IMR-90 (cell line): ENCODE data around the gene NPHP4. TPM values are rescaled to one million over a fixed set of nuclear protein-coding genes. Genes with fewer than 3 reads are reported as not detected.

ENCODE experiments used
- ATAC-seq: fragments of 200-7000 bp; cut with Tn5 transposase; 2 replicates; pipeline ENCODE4 v1.9.1; 2020; ENCODE audit warnings: low read depth, mild to moderate bottlenecking, moderate library complexity
- BruUV-seq: library from RNA; stranded (reverse); fragments of 400-500 nt; replicated peaks from 2 replicates; lab custom pipeline; 2021; lab: Mats Ljungman, UMichigan
- CTCF ChIA-PET: fragments of 300-600 bp; formaldehyde crosslinking; extraction: SDS; loops from one replicate; lab custom pipeline; 2021; ENCODE audit warnings: antibody characterized with exemption; lab: Yijun Ruan, JAX
- POLR2A ChIA-PET: fragments of 300-600 bp; sonication (Branson Sonifier 250); formaldehyde crosslinking; loops from one replicate; lab custom pipeline; 2022; ENCODE audit warnings: antibody characterized with exemption; ENCODE audit not compliant: unreplicated experiment; lab: Charles Lee
- DNase-seq: peaks from one replicate; pipeline ENCODE4 v3.0.0; 2013
- H2AFZ ChIP-seq: replicated peaks from 2 replicates; pipeline ENCODE3; 2013; ENCODE audit warnings: low read length, mild to moderate bottlenecking; ENCODE audit not compliant: poor library complexity
- H2AK5ac ChIP-seq: 2 replicates; pipeline ENCODE4 v1.6.1; 2013; ENCODE audit warnings: low read depth, low read length, inconsistent platforms
- H2AK9ac ChIP-seq: replicated peaks from 2 replicates; pipeline ENCODE3; 2013; ENCODE audit warnings: mild to moderate bottlenecking, low read depth, low read length, moderate library complexity; ENCODE audit not compliant: poor library complexity
- H2BK120ac ChIP-seq: 2 replicates; pipeline ENCODE4 v1.6.1; 2013; ENCODE audit warnings: low read depth, low read length, inconsistent platforms
- H2BK15ac ChIP-seq: 3 replicates; pipeline ENCODE4 v1.6.1; 2013; ENCODE audit warnings: low read depth, low read length, inconsistent platforms
- H2BK20ac ChIP-seq: 2 replicates; pipeline ENCODE4 v1.6.1; 2013; ENCODE audit warnings: low read depth, mild to moderate bottlenecking, inconsistent platforms, low read length, moderate library complexity
- H2BK5ac ChIP-seq: 2 replicates; pipeline ENCODE4 v1.6.1; 2013; ENCODE audit warnings: mild to moderate bottlenecking, low read depth, low read length, inconsistent platforms; ENCODE audit not compliant: poor library complexity, severe bottlenecking
- H3K14ac ChIP-seq: replicated peaks from 2 replicates; pipeline ENCODE4 v1.6.1; 2013; ENCODE audit warnings: low read depth, low read length, inconsistent platforms
- H3K18ac ChIP-seq: 2 replicates; pipeline ENCODE4 v1.6.1; 2013; ENCODE audit warnings: low read depth, low read length, control low read depth
- H3K23ac ChIP-seq: 2 replicates; pipeline ENCODE4 v1.6.1; 2013; ENCODE audit warnings: low read depth, low read length, inconsistent platforms
- H3K27ac ChIP-seq: 2 replicates; pipeline ENCODE4 v1.5.1; 2013; ENCODE audit warnings: mild to moderate bottlenecking, control low read depth, low read length; ENCODE audit not compliant: insufficient read depth
- H3K27me3 ChIP-seq: 2 replicates; pipeline ENCODE4 v1.6.1; 2013; ENCODE audit warnings: low read length; ENCODE audit not compliant: control insufficient read depth, insufficient read depth
- H3K36me3 ChIP-seq: 2 replicates; pipeline ENCODE4 v1.6.1; 2013; ENCODE audit warnings: low read length, mixed read lengths; ENCODE audit not compliant: control insufficient read depth, insufficient read depth
- H3K4ac ChIP-seq: 2 replicates; pipeline ENCODE4 v1.6.1; 2013; ENCODE audit warnings: low read depth, low read length, inconsistent platforms
- H3K4me1 ChIP-seq: 2 replicates; pipeline ENCODE4 v1.6.1; 2013; ENCODE audit warnings: low read length, mixed read lengths; ENCODE audit not compliant: control insufficient read depth, insufficient read depth
- H3K4me2 ChIP-seq: 2 replicates; pipeline ENCODE4 v1.6.1; 2013; ENCODE audit warnings: low read depth, mild to moderate bottlenecking, control low read depth, low read length, moderate library complexity
- H3K4me3 ChIP-seq: 2 replicates; pipeline ENCODE4 v1.5.1; 2013; ENCODE audit warnings: low read depth, mild to moderate bottlenecking, control low read depth, low read length, moderate library complexity; ENCODE audit not compliant: insufficient read depth
- H3K56ac ChIP-seq: 2 replicates; pipeline ENCODE4 v1.6.1; 2013; ENCODE audit warnings: low read length, inconsistent platforms; ENCODE audit not compliant: insufficient read depth; ENCODE audit errors: extremely low read depth
- H3K79me1 ChIP-seq, 2 experiments: 2 replicates each; pipeline ENCODE4 v1.6.1; 2013; ENCODE audit warnings: low read length in 2 of 2, inconsistent platforms in 1 of 2, low read depth in 1 of 2
- H3K9ac ChIP-seq: 2 replicates; pipeline ENCODE4 v1.6.1; 2013; ENCODE audit warnings: low read depth, low read length, control low read depth
- H3K9me1 ChIP-seq: 2 replicates; pipeline ENCODE4 v1.6.1; 2013; ENCODE audit warnings: low read length, inconsistent platforms; ENCODE audit not compliant: insufficient read depth
- H3K9me3 ChIP-seq: 2 replicates; pipeline ENCODE4 v1.6.1; 2013; ENCODE audit warnings: low read length; ENCODE audit not compliant: control insufficient read depth, insufficient read depth
- H4K20me1 ChIP-seq: 2 replicates; pipeline ENCODE4 v1.6.1; 2013; ENCODE audit warnings: low read length, inconsistent platforms; ENCODE audit not compliant: insufficient read depth
- H4K5ac ChIP-seq: 2 replicates; pipeline ENCODE4 v1.6.1; 2013; ENCODE audit warnings: mild to moderate bottlenecking, low read depth, low read length, control low read depth
- H4K8ac ChIP-seq, 2 experiments: 2 replicates each; pipeline ENCODE4 v1.6.1; 2013; ENCODE audit warnings: low read depth in 2 of 2, low read length in 2 of 2, control low read depth in 1 of 2, inconsistent platforms in 1 of 2
- H4K91ac ChIP-seq: 2 replicates; pipeline ENCODE4 v1.6.1; 2013; ENCODE audit warnings: low read depth, low read length, inconsistent platforms; ENCODE audit not compliant: insufficient read depth
- CEBPB ChIP-seq: IDR thresholded peaks from 2 replicates; pipeline ENCODE4 v1.6.1; 2012; ENCODE audit warnings: low read depth, low read length, improper control_type of control experiment
- CTCF ChIP-seq: conservative IDR thresholded peaks from 2 replicates; pipeline ENCODE4 v1.5.1; 2012; ENCODE audit warnings: mild to moderate bottlenecking, low read depth, low read length, improper control_type of control experiment
- MAZ ChIP-seq: IDR thresholded peaks from 2 replicates; pipeline ENCODE4 v1.6.1; 2012; ENCODE audit warnings: low read depth, mild to moderate bottlenecking, low read length, improper control_type of control experiment, moderate library complexity, borderline replicate concordance
- RFX5 ChIP-seq: IDR thresholded peaks from 2 replicates; pipeline ENCODE4 v1.8.0; 2012; ENCODE audit warnings: low read depth, mild to moderate bottlenecking, low read length, moderate library complexity
- WGBS, 2 experiments: methylation state at CpG; one replicate each; pipeline versions ENCODE4 v1.1.5 to v1.1.7; 2013; ENCODE audit warnings: missing lambda C conversion rate in 2 of 2; ENCODE audit not compliant: insufficient read length in 1 of 2; ENCODE audit errors: extremely low coverage in 2 of 2; 5-methylcytosine and 5-hydroxymethylcytosine counted together
- dilution Hi-C: fragments of 300-500 bp; cut with HindIII; formaldehyde crosslinking; loops from one replicate; pipeline ENCODE4 v1.14.3; 2018; ENCODE audit warnings: low sequenced_read_pairs; ENCODE audit not compliant: unreplicated experiment
- in situ Hi-C: fragments of 300-500 bp; cut with MboI; formaldehyde crosslinking; loops from 3 replicates; pipeline ENCODE4 v1.14.3; 2019; ENCODE audit warnings: low sequenced_read_pairs, inconsistent platforms, mixed read lengths
- intact Hi-C: fragments of 100-400 bp; cut with micrococcal nuclease; formaldehyde crosslinking; loops from 2 replicates; pipeline ENCODE4 v1.10.0; 2022
- polyA plus RNA-seq, 3 experiments: library from polyadenylated mRNA; depleted of rRNA; stranded (reverse); fragments of >200 nt; gene quantifications; 2 replicates each; pipeline ENCODE4 v1.2.3, GENCODE V29; 2012; ENCODE audit warnings: low replicate concordance in 1 of 3
- total RNA-seq: library from RNA; depleted of rRNA; stranded (reverse); fragments of >200 nt; gene quantifications from 2 replicates; pipeline ENCODE4 v1.2.3, GENCODE V29; 2012

The NPHP4 gene
- total and polyA plus RNA-seq, 2 of the 4 experiments (the other 2 are of a cell fraction), result 2.0 to 5.5 TPM

GRCh38 chr1:5980314-5981008 is 11.8 kb downstream of the NPHP4 start:
- Histone ChIP-seq H2BK120ac (no peak overlapping the region), H3K9me3 (no peaks in the 10 kb centered on the region), H3K4me1 (peaks cover 2% of the 10 kb centered on the region), H3K18ac (no peak overlapping the region), H2AK5ac (peak overlapping the region; percentile 33; the same call in 1 of the 2 replicates), H3K14ac (no peak overlapping the region), H3K4me2 (no peak overlapping the region), H3K9ac (no peak overlapping the region), H3K9me1 (peaks cover 6% of the 10 kb centered on the region), H2AFZ (peak overlapping the region; percentile 83), H4K91ac (no peak overlapping the region), H2AK9ac (peak overlapping the region; percentile 82), H3K4me3 (no peak overlapping the region), H4K8ac (peak overlapping the region in 1 of 2 experiments; percentile 51; a peak in 1 of 4 replicates), H2BK5ac (no peak overlapping the region), H3K27ac (no peak overlapping the region), H4K20me1 (no peaks in the 10 kb centered on the region), H3K4ac (no peak overlapping the region), H3K36me3 (no peaks in the 10 kb centered on the region), H3K79me1 (peaks cover 0 to 3% of the 10 kb centered on the region in 2 experiments; a peak in 1 of 4 replicates), H3K27me3 (no peaks in the 10 kb centered on the region), H2BK15ac (no peak overlapping the region), H2BK20ac (no peak overlapping the region; the same call in 1 of the 2 replicates), H3K23ac (0 out of 2 replicates have a peak overlapping the region, but pooled peaks have one; percentile 4), H3K56ac (no peak overlapping the region), H4K5ac (no peak overlapping the region)
- TF ChIP-seq CEBPB (no peak), CTCF (peak; percentile 27; the same call in 1 of the 2 replicates), MAZ (peak; percentile 23; the same call in 1 of the 2 replicates), RFX5 (no peak)
- ChIA-PET CTCF (interaction anchor here (0.6 kb wide), 1 partner anchor 565 kb away, joined by 3 read pairs; no protein-coding TSS in a partner anchor), POLR2A (no interaction called here)
- dilution Hi-C loops, result no loop called here
- intact Hi-C loops, result no loop called here
- ATAC-seq, result peak; percentile 63
- BruUV-seq, result no TSS peak
- 55% methylated on average over 7 of the region's 20 CpGs; no CpG with 5 or more reads in 1 of the 2 experiments for WGBS, 2 experiments
- peak; percentile 34 for DNase-seq
- in situ Hi-C loops, result no loop called here
